ENCODE measurements around the gene MTO1. TPM values are rescaled to one million over a fixed set of nuclear protein-coding genes. Genes with fewer than 3 reads are reported as not detected.
A peak's percentile ranks its signal among the peaks of the same experiment; 100 is the strongest.
"Not testable (repeated sequence)": the region's sequence is repeated elsewhere in the genome, so short reads cannot be mapped to it uniquely, and the experiment has no call there.

The MTO1 gene
- total and polyA plus RNA-seq, 5 experiments from 2014 or later: 23.6 to 90.6 (median 33.0) TPM

- DNase-seq (no peak), ATAC-seq (no peak)
- peaks cover 0 to 7% (median 0%) of the 10 kb centered on the region in 4 donors for H3K4me1 Mint-ChIP-seq
- H3K27ac Mint-ChIP-seq: peak overlapping the region in 1 of 10 donors; percentile 1
- POLR2A ChIA-PET: no interaction called here
- peaks cover 0 to 33% (median 14%) of the 10 kb centered on the region in 3 donors for H3K36me3 Mint-ChIP-seq
- no peaks in the 10 kb centered on the region for H3K27me3 Mint-ChIP-seq
- no peaks in the 10 kb centered on the region for H3K9me3 Mint-ChIP-seq
- H3K4me3 Mint-ChIP-seq: no peak overlapping the region
Measured at GRCh38 chr6:73506246-73506645, 44.7 kb downstream of the MTO1 start.

- H3K9me3 Mint-ChIP-seq: no peaks in the 10 kb centered on the region
- H3K4me3 Mint-ChIP-seq: no peak overlapping the region
- peaks cover 0 to 19% (median 10%) of the 10 kb centered on the region in 3 donors for H3K36me3 Mint-ChIP-seq
- POLR2A ChIA-PET: interaction anchor here (0.8 to 1.2 kb wide), 2 partner anchors 11 to 13 kb away, joined by 3 read pairs; no protein-coding TSS in a partner anchor
- peaks cover 0 to 5% (median 2%) of the 10 kb centered on the region in 4 donors for H3K4me1 Mint-ChIP-seq
- peak overlapping the region in 1 of 10 donors; percentile 38 for H3K27ac Mint-ChIP-seq
- DNase-seq (no peak), ATAC-seq (no peak)
- no peaks in the 10 kb centered on the region for H3K27me3 Mint-ChIP-seq
Measured at GRCh38 chr6:73508776-73509175, 47.2 kb downstream of the MTO1 start.

GRCh38 chr6:73509851-73510250 lies 48.3 kb downstream of the MTO1 start:
- H3K9me3 Mint-ChIP-seq: no peaks in the 10 kb centered on the region
- H3K27me3 Mint-ChIP-seq: no peaks in the 10 kb centered on the region
- DNase-seq (no peak), ATAC-seq (no peak)
- no peak overlapping the region for H3K4me3 Mint-ChIP-seq
- peak overlapping the region in 3 of 10 donors; percentile 33 to 71 (median 60) for H3K27ac Mint-ChIP-seq
- H3K36me3 Mint-ChIP-seq: peaks cover 0 to 20% (median 5%) of the 10 kb centered on the region in 3 donors
- POLR2A ChIA-PET: no interaction called here
- peaks cover 2 to 9% (median 4%) of the 10 kb centered on the region in 4 donors for H3K4me1 Mint-ChIP-seq

- Mint-ChIP-seq H3K27ac (peak overlapping the region in 2 of 10 donors; percentile 7 to 30), H3K36me3 (peaks cover 0 to 40% (median 2%) of the 10 kb centered on the region in 3 donors), H3K4me3 (no peak overlapping the region), H3K9me3 (no peaks in the 10 kb centered on the region), H3K4me1 (peaks cover 2 to 28% (median 24%) of the 10 kb centered on the region in 4 donors), H3K27me3 (no peaks in the 10 kb centered on the region)
- DNase-seq (no peak), ATAC-seq (no peak)
- POLR2A ChIA-PET: no interaction called here
Measured at GRCh38 chr6:73511796-73512195, 50.3 kb downstream of the MTO1 start.

GRCh38 chr6:73513496-73513854 lies 51.9 kb downstream of the MTO1 start:
- POLR2A ChIA-PET: interaction anchor here (0.6 to 5.6 kb wide), 8 partner anchors 8 to 140 kb away, joined by 3 to 62 read pairs (median 5); partner anchors contain the start of gene SLC17A5
- ATAC-seq: no peak
- Mint-ChIP-seq H3K27me3 (no peaks in the 10 kb centered on the region), H3K4me3 (no peak overlapping the region), H3K4me1 (peaks cover 7 to 40% (median 38%) of the 10 kb centered on the region in 4 donors), H3K36me3 (peaks cover 0 to 55% (median 5%) of the 10 kb centered on the region in 3 donors), H3K9me3 (no peaks in the 10 kb centered on the region), H3K27ac (peak overlapping the region in 2 of 10 donors; percentile 11 to 20)
- no peak for DNase-seq

- ATAC-seq (no peak), DNase-seq (no peak)
- peak overlapping the region in 8 of 10 donors; percentile 29 to 88 (median 78) for H3K27ac Mint-ChIP-seq
- POLR2A ChIA-PET: interaction anchor here (0.7 to 5.6 kb wide), 7 partner anchors 12 to 139 kb away, joined by 3 to 62 read pairs (median 4); partner anchors contain the start of genes CGAS and SLC17A5
- no peaks in the 10 kb centered on the region for H3K27me3 Mint-ChIP-seq
- H3K4me1 Mint-ChIP-seq: peaks cover 13 to 53% (median 50%) of the 10 kb centered on the region in 4 donors
- peaks cover 4 to 65% (median 13%) of the 10 kb centered on the region in 3 donors for H3K36me3 Mint-ChIP-seq
- no peaks in the 10 kb centered on the region for H3K9me3 Mint-ChIP-seq
- peak overlapping the region in 2 of 10 donors; percentile 14 to 63 for H3K4me3 Mint-ChIP-seq
Measured at GRCh38 chr6:73514746-73515110, 53.2 kb downstream of the MTO1 start.

- peaks cover 8 to 68% (median 18%) of the 10 kb centered on the region in 3 donors for H3K36me3 Mint-ChIP-seq
- peak overlapping the region; percentile 66 to 92 (median 81) for H3K27ac Mint-ChIP-seq
- H3K27me3 Mint-ChIP-seq: no peaks in the 10 kb centered on the region
- peaks cover 18 to 58% (median 55%) of the 10 kb centered on the region in 4 donors for H3K4me1 Mint-ChIP-seq
- peak overlapping the region in 7 of 10 donors; percentile 35 to 65 (median 48) for H3K4me3 Mint-ChIP-seq
- POLR2A ChIA-PET: interaction anchor here (0.6 to 5.6 kb wide), 8 partner anchors 12 to 138 kb away, joined by 3 to 62 read pairs (median 4); partner anchors contain the start of genes CGAS, MTO1 and SLC17A5
- no peak for DNase-seq
- H3K9me3 Mint-ChIP-seq: no peaks in the 10 kb centered on the region
- ATAC-seq: no peak
Measured at GRCh38 chr6:73515204-73515655, 53.7 kb downstream of the MTO1 start.

- ATAC-seq (no peak), DNase-seq (peak in 2 of 10 donors; percentile 17)
- H3K36me3 Mint-ChIP-seq: peaks cover 17 to 77% (median 22%) of the 10 kb centered on the region in 3 donors
- POLR2A ChIA-PET: interaction anchor here (0.5 to 9.5 kb wide), 7 partner anchors 55 to 137 kb away, joined by 3 to 198 read pairs (median 11); partner anchors contain the start of genes MTO1 and SLC17A5
- H3K27me3 Mint-ChIP-seq: peaks cover 0 to 3% (median 0%) of the 10 kb centered on the region in 5 donors
- H3K4me1 Mint-ChIP-seq: peaks cover 24 to 64% (median 59%) of the 10 kb centered on the region in 4 donors
- H3K27ac Mint-ChIP-seq: peak overlapping the region; percentile 36 to 88 (median 77)
- peak overlapping the region in 9 of 10 donors; percentile 22 to 75 (median 63) for H3K4me3 Mint-ChIP-seq
- H3K9me3 Mint-ChIP-seq: peaks cover 0 to 6% (median 0%) of the 10 kb centered on the region in 9 donors
Measured at GRCh38 chr6:73516514-73517489, 55.3 kb downstream of the MTO1 start.

GRCh38 chr6:73518100-73518981 lies 56.8 kb downstream of the MTO1 start:
- ATAC-seq, H3K9me3 Mint-ChIP-seq, H3K27me3 Mint-ChIP-seq: not testable (repeated sequence)
- peak in 2 of 10 donors; percentile 15 to 17 for DNase-seq
- Mint-ChIP-seq H3K4me3 (peak overlapping the region; percentile 90 to 98 (median 95)), H3K36me3 (peaks cover 17 to 70% (median 22%) of the 10 kb centered on the region in 3 donors), H3K4me1 (peaks cover 26 to 76% (median 71%) of the 10 kb centered on the region in 4 donors), H3K27ac (peak overlapping the region; percentile 71 to 99 (median 97))
- POLR2A ChIA-PET: interaction anchor here (0.8 to 9.5 kb wide), 6 partner anchors 57 to 135 kb away, joined by 3 to 198 read pairs (median 16); partner anchors contain the start of genes MTO1 and SLC17A5

GRCh38 chr6:73518982-73519881 lies 57.7 kb downstream of the MTO1 start:
- Mint-ChIP-seq H3K4me3 (peak overlapping the region; percentile 90 to 98 (median 95)), H3K27ac (peak overlapping the region; percentile 95 to 99 (median 98)), H3K36me3 (peaks cover 17 to 67% (median 22%) of the 10 kb centered on the region in 3 donors), H3K4me1 (peaks cover 28 to 78% (median 75%) of the 10 kb centered on the region in 4 donors)
- POLR2A ChIA-PET: interaction anchor here (0.8 to 9.5 kb wide), 14 partner anchors 16 to 134 kb away, joined by 3 to 198 read pairs (median 4); partner anchors contain the start of genes MTO1 and SLC17A5
- not testable (repeated sequence) for H3K9me3 Mint-ChIP-seq, ATAC-seq, H3K27me3 Mint-ChIP-seq
- peak in 1 of 10 donors; percentile 8 for DNase-seq

Data from naive thymus-derived CD8-positive, alpha-beta T cell (primary cell).